Neural crest cell (in vitro differentiated cells): ENCODE data around the gene PTGDR2. TPM values are rescaled to one million over a fixed set of nuclear protein-coding genes. Genes with fewer than 3 reads are reported as not detected.

ENCODE experiments used
- DNase-seq: peaks from one replicate; pipeline ENCODE4 v3.0.0; 2021; ENCODE audit warnings: low read depth, mixed read lengths, low spot score
- H3K27ac Mint-ChIP-seq: one replicate; pipeline ENCODE4 v1.8.0; 2021; ENCODE audit warnings: mild to moderate bottlenecking, mixed read lengths; ENCODE audit not compliant: unreplicated experiment
- H3K27me3 Mint-ChIP-seq: 2 replicates; pipeline ENCODE4 v1.8.0; 2021; ENCODE audit warnings: low read depth, mild to moderate bottlenecking, mixed read lengths
- H3K36me3 Mint-ChIP-seq: 2 replicates; pipeline ENCODE4 v1.8.0; 2021; ENCODE audit warnings: low read depth, mild to moderate bottlenecking, mixed read lengths
- H3K4me1 Mint-ChIP-seq: 2 replicates; pipeline ENCODE4 v1.8.0; 2021; ENCODE audit warnings: mixed read lengths
- H3K4me3 Mint-ChIP-seq: one replicate; pipeline ENCODE4 v1.8.0; 2021; ENCODE audit warnings: mild to moderate bottlenecking, mixed read lengths
- H3K9me3 Mint-ChIP-seq: 2 replicates; pipeline ENCODE4 v1.8.0; 2021; ENCODE audit warnings: mixed read lengths
- total RNA-seq: library from RNA; stranded (reverse); gene quantifications from 2 replicates; pipeline ENCODE4 v1.2.1, GENCODE V29; 2021
- TF ChIP-seq, protein P1 (sequence below): fragments of 200-600 bp; sonication (generic); conservative IDR thresholded peaks from 2 replicates; pipeline ENCODE4 v1.5.0; 2021; ENCODE audit warnings: antibody characterized with exemption, mild to moderate bottlenecking

PTGDR2 gene
- total RNA-seq, 1 donor from 2014 or later = 0.16 TPM

GRCh38 chr11:60899046-60899936 is 43.5 kb upstream of the PTGDR2 start:
- Mint-ChIP-seq H3K9me3 (no peaks in the 10 kb centered on the region), H3K4me3 (peak overlapping the region; percentile 79), H3K36me3 (peaks cover 24% of the 10 kb centered on the region), H3K27me3 (no peaks in the 10 kb centered on the region), H3K4me1 (peaks cover 5% of the 10 kb centered on the region), H3K27ac (peak overlapping the region; percentile 67)
- DNase-seq = peak; percentile 59
- TF ChIP-seq, protein P1, sequence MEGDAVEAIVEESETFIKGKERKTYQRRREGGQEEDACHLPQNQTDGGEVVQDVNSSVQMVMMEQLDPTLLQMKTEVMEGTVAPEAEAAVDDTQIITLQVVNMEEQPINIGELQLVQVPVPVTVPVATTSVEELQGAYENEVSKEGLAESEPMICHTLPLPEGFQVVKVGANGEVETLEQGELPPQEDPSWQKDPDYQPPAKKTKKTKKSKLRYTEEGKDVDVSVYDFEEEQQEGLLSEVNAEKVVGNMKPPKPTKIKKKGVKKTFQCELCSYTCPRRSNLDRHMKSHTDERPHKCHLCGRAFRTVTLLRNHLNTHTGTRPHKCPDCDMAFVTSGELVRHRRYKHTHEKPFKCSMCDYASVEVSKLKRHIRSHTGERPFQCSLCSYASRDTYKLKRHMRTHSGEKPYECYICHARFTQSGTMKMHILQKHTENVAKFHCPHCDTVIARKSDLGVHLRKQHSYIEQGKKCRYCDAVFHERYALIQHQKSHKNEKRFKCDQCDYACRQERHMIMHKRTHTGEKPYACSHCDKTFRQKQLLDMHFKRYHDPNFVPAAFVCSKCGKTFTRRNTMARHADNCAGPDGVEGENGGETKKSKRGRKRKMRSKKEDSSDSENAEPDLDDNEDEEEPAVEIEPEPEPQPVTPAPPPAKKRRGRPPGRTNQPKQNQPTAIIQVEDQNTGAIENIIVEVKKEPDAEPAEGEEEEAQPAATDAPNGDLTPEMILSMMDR = peak; percentile 96

DNA sequence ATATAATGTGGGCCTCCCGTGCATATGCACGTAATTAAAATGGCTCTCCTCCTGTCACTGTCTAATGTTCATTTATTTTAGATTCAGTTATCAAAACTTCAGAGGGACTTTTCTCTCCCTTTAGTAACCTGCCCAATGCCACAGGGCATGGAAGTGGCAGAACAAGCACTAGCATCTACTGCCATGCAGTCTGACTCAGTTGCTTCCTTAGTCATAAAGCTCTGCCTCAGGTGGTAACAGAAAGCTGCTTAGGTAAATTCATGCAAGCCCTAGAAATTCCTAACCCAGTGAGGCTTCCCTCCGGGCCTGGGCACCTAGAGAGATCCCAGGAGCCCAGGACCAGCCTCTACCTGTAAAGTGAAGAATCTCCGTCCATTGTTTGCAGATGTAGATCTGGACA is 41.7 kb upstream of the PTGDR2 start:
- no peak for DNase-seq
- no peaks in the 10 kb centered on the region for H3K9me3 Mint-ChIP-seq
- no peaks in the 10 kb centered on the region for H3K27me3 Mint-ChIP-seq
- H3K27ac Mint-ChIP-seq = peak overlapping the region; percentile 16
- H3K4me3 Mint-ChIP-seq = no peak overlapping the region
- TF ChIP-seq, protein P1 = no peak
- no peaks in the 10 kb centered on the region for H3K4me1 Mint-ChIP-seq
- H3K36me3 Mint-ChIP-seq = peaks cover 28% of the 10 kb centered on the region

DNA sequence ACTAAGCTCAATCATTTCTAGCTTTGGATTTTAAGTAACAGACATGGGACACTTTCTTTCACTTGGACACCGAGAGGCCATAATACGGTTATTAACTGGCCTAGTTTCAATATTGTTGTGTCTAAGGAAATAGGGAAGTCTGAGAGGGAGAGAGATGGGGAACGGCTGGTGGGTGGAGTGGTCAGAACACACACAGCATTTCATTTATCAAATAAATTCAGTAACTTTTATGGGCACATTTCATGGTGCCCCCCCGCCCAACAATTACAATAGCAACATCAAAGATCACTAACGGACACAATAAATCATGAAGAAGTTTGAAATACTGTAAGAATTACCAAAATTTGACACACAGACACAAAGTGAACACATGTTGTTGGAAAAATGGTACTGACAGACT is 39.9 kb upstream of the PTGDR2 start:
- DNase-seq = no peak
- Mint-ChIP-seq H3K27me3 (no peaks in the 10 kb centered on the region), H3K4me3 (no peak overlapping the region), H3K36me3 (peaks cover 28% of the 10 kb centered on the region), H3K4me1 (no peaks in the 10 kb centered on the region), H3K9me3 (no peaks in the 10 kb centered on the region), H3K27ac (no peak overlapping the region)
- TF ChIP-seq, protein P1 = no peak

DNA sequence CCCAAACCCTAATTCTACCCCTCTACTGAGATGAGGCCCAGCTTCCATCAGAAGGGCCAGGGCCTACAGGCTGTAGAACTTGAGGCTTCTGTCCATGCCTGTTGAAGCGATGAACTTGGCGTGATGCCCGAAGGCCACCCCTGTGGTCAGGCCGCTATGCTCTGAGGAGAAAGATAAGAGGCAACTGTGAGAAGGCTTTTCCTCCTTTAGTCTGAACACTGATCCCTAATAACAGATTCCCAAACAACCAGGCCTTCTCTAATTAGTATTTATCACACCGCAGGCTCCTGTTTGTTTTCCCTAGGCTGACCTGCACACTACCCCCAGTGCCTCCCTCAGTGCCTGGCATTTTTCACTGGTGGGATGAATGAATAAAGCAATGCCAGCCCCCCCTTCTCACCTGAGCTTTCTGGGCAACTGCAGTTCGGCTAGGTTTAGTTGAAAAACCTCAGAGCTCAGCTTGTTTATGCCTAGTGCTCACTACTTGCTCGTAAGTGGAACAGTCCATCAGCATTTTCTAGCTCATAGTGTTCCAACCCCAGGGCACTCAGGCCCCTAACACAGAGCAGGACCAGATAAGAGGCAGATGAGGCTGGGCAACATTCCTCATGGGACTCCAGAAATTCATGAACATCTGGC is 35.5 kb upstream of the PTGDR2 start:
- no peaks in the 10 kb centered on the region for H3K27me3 Mint-ChIP-seq

GRCh38 chr11:60890696-60891095 is 34.9 kb upstream of the PTGDR2 start:
- DNase-seq = no peak
- no peaks in the 10 kb centered on the region for H3K27me3 Mint-ChIP-seq
- TF ChIP-seq, protein P1 = no peak
- peaks cover 30% of the 10 kb centered on the region for H3K36me3 Mint-ChIP-seq
- H3K9me3 Mint-ChIP-seq = no peaks in the 10 kb centered on the region
- no peak overlapping the region for H3K27ac Mint-ChIP-seq
- no peaks in the 10 kb centered on the region for H3K4me1 Mint-ChIP-seq
- no peak overlapping the region for H3K4me3 Mint-ChIP-seq

More for the DNA sequence above, 35.5 kb upstream of the PTGDR2 start:
- no peaks in the 10 kb centered on the region for H3K4me1 Mint-ChIP-seq
- DNase-seq = no peak
- H3K9me3 Mint-ChIP-seq = no peaks in the 10 kb centered on the region
- no peak overlapping the region for H3K4me3 Mint-ChIP-seq
- no peak overlapping the region for H3K27ac Mint-ChIP-seq
- TF ChIP-seq, protein P1 = no peak
- H3K36me3 Mint-ChIP-seq = peaks cover 32% of the 10 kb centered on the region
